GM19043 (cell line): ENCODE measurements around the gene ABHD2.
"Not testable (repeated sequence)": the region's sequence is repeated elsewhere in the genome, so short reads cannot be mapped to it uniquely, and the experiment has no call there.

Source experiments
- ATAC-seq: cut with Tn5 transposase; IDR thresholded peaks from one replicate; pipeline ENCODE4 v1.9.1; 2021; ENCODE audit warnings: low read depth; ENCODE audit not compliant: unreplicated experiment

Gene ABHD2

GRCh38 chr15:89136818-89137772 lies 48.8 kb downstream of the ABHD2 start:
- ATAC-seq = no peak

- no peak for ATAC-seq
Observed at GRCh38 chr15:89137926-89138325, 49.7 kb downstream of the ABHD2 start.

- no peak for ATAC-seq
Observed at GRCh38 chr15:89138999-89139612, 50.9 kb downstream of the ABHD2 start.

- no peak for ATAC-seq
Observed at GRCh38 chr15:89139613-89140499, 51.6 kb downstream of the ABHD2 start.

- no peak for ATAC-seq
Observed at GRCh38 chr15:89140595-89140994, 52.3 kb downstream of the ABHD2 start.

GRCh38 chr15:89141159-89141558 lies 52.9 kb downstream of the ABHD2 start:
- ATAC-seq = not testable (repeated sequence)

- ATAC-seq = no peak
Observed at GRCh38 chr15:89141885-89142284, 53.6 kb downstream of the ABHD2 start.

- no peak for ATAC-seq
Observed at GRCh38 chr15:89142423-89142822, 54.2 kb downstream of the ABHD2 start.

- ATAC-seq = no peak
Observed at GRCh38 chr15:89143503-89144162, 55.4 kb downstream of the ABHD2 start.

GRCh38 chr15:89144491-89144890 lies 56.2 kb downstream of the ABHD2 start:
- ATAC-seq = no peak

- ATAC-seq = no peak
Observed at GRCh38 chr15:89146366-89146765, 58.1 kb downstream of the ABHD2 start.

GRCh38 chr15:89148126-89148525 lies 59.9 kb downstream of the ABHD2 start:
- no peak for ATAC-seq

GRCh38 chr15:89149501-89150101 lies 61.3 kb downstream of the ABHD2 start:
- no peak for ATAC-seq

GRCh38 chr15:89150287-89150686 lies 62.0 kb downstream of the ABHD2 start:
- ATAC-seq = no peak

- no peak for ATAC-seq
Observed at GRCh38 chr15:89150762-89151664, 62.8 kb downstream of the ABHD2 start.

GRCh38 chr15:89155122-89155521 lies 66.9 kb downstream of the ABHD2 start:
- ATAC-seq = no peak

- ATAC-seq = no peak
Observed at GRCh38 chr15:89155656-89156055, 67.4 kb downstream of the ABHD2 start.

GRCh38 chr15:89157061-89157460 lies 68.8 kb downstream of the ABHD2 start:
- ATAC-seq = no peak
